HG02884 (cell line): Measurements from ENCODE around the gene GALNT10.

ENCODE experiments used
- ATAC-seq: cut with Tn5 transposase; IDR thresholded peaks from one replicate; pipeline ENCODE4 v1.9.1; 2021; ENCODE audit warnings: mild to moderate bottlenecking, moderate library complexity; ENCODE audit not compliant: unreplicated experiment

GALNT10 gene

GRCh38 chr5:154287136-154287535 lies 96.6 kb downstream of the GALNT10 start:
- ATAC-seq = no peak

- no peak for ATAC-seq
Measured at GRCh38 chr5:154288145-154288544, 97.6 kb downstream of the GALNT10 start.

DNA sequence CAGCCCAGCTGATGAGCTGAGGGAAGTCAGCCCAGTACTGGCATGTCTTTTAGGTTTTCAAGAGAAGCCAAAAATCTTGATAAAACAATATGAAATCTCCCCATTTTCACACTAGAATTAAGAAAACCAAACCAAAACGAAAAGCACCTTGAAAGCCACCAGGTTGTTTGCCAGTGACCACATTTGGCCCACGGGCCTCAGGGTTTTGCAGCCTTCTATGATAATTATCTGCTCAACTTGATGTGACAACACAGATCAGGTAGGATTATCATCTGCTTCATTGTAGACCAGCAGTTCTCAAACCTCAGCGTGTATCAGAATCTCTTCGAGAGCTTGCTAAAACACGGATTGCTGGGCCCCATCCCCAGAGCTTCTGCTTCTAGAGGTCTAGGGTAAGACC lies 101.4 kb downstream of the GALNT10 start:
- no peak for ATAC-seq

- no peak for ATAC-seq
Measured at GRCh38 chr5:154293219-154293618, 102.7 kb downstream of the GALNT10 start.

- ATAC-seq = no peak
Measured at GRCh38 chr5:154295551-154295950, 105.0 kb downstream of the GALNT10 start.

DNA sequence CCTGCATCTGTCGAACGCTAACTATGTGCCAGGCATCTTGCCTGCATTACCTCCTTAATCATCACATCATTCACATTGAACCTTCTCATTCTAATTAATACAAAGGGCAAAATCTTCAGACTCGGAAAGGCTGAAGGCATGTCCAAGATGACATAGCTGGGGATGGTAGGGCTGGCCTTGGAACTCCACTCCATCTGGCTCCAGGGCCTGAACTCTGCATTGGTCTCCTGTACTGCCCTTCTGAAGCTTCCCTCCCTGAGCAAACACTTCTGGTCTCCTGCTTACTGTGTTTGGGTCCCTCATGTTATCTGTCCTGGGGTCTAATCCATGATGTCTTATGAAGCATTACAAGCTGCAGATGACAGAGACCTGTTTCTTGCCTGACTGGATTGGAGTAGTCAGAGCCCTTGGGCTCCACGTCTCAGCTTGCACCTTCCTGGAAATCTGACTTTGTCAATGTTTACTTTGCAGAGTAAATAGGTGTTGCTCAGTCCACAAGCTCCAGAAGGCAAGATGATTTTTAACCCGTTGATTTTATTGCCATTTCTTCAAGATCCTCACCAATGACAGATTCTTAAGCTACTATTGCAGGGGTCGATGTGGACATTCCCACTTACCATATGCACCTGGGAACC lies 106.1 kb downstream of the GALNT10 start:
- no peak for ATAC-seq

- no peak for ATAC-seq
Measured at GRCh38 chr5:154298065-154298464, 107.5 kb downstream of the GALNT10 start.

DNA sequence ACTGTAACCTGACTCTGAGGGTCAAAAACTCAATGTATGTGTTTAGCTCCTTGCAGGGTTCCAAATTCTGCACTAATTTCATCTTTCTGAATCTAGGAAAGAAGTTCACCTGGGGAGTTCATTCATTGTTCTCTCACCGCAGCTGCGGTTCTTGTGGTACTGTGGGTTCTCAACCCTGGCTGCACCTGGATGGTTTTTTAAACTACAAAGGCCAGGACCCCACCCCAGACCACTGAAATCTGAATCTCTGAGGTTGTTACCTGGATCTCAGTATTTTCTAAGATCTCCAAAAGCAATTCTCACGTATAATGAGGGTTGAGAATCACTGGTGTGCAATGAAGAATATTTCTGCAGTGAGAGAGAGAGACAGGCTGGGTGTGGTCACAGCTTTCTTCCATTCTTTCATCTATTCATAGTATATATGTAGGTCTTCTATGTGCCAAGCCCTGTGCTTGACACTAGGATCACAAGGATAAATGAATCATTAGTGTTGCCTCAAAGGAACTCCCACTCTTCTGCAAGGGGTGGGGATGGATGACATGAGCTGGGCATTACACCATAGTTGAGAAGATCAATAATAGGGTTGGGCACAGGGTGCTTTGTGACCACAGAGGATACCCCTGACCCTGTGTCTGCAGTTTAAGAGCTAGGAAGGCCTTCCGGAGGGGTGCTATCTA lies 109.8 kb downstream of the GALNT10 start:
- ATAC-seq = no peak

- ATAC-seq = no peak
Measured at GRCh38 chr5:154301726-154302125, 111.2 kb downstream of the GALNT10 start.

DNA sequence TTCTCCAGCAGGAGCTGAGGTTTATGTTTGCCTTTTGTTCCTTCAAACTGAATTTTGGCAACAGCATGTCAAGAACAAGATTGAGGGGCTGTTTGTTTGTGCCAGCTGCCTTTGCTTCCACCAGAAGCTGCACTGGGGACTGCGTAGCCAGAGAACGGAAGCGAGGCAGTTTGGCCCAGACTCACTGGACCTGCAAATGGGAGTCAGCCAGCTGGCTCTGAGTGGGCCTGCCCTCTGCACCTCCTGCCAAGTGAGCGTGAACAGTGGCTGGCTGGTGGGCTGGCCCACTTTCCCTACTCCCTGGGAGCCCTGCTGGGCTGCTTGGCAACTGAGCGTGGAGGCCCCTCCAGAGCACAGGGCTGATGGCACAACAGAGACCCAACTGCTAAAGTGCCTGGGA lies 111.6 kb downstream of the GALNT10 start:
- no peak for ATAC-seq

DNA sequence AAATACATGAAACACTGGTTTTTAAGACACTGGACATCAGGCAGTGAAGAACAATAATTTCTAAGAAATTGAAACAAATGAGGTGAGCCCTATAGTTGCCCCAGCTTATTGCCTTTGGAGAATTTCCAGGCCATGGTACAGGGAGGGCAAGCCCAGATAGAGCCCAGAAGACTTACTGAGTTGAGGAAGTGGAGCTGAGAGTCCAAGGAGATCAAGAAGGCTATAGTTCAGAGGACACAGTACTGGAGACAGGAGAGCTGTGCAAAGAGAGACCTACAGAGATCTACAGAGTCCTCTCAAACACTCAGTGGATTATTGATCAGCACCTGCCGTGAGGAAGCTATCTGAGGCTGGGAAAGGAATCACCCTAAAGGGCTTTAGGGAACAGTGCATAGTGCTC lies 112.6 kb downstream of the GALNT10 start:
- ATAC-seq = no peak

GRCh38 chr5:154308443-154309370 lies 118.2 kb downstream of the GALNT10 start:
- ATAC-seq = no peak

DNA sequence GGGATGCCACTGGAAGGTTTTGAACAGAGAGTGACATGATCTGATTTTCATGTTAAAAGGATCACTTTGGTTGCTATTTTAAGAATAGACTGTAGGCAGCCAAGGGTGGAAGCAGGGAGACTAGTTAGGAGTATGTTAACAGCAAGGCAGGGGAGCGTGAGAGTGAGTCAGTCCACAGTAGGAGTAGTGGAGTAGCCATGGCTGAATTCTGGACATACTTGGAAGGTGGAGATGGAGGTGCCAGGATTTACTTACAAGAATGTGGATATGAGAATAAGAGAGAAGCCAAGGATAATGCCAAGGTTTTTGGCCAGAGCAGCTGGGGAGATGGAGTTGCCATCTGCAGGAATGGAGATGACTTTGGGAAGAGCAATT lies 118.8 kb downstream of the GALNT10 start:
- no peak for ATAC-seq

DNA sequence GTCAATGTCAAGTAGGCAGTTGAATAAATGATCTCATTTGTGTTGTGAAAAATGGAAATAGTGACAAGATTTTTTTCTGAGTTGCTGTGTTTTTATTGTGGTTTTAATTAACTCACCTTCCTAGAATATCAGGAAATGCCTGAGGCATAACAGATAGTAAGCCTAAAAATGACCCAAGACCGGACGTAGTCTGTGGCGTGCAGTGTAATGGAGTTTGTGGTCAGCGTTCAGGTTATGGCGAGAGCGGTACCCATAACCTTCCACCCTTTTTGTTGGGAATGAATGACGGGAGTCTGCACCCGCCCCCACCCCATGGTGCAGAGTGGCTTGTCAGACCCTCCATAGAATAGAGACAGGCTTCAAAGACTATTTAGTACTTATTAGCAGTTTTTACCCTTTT lies 119.3 kb downstream of the GALNT10 start:
- ATAC-seq = no peak

DNA sequence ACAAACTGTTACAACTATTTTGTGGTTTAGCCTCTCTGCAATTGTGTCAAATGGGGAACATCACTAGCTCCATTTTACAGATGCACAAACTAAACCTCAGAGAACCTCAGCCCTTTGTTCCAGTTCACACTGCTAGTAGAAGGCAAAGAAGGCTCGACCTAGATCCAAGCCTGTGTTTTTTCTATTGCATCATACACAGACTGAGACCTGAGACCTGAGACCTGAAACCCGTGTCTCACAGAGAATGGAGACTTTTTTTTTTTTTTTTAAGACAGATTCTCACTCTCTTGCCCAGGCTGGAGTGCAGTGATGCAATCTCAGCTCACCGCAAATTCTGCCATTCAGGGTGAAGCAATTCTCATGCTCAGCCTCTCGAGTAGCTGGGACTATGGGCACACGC lies 120.8 kb downstream of the GALNT10 start:
- ATAC-seq = no peak

DNA sequence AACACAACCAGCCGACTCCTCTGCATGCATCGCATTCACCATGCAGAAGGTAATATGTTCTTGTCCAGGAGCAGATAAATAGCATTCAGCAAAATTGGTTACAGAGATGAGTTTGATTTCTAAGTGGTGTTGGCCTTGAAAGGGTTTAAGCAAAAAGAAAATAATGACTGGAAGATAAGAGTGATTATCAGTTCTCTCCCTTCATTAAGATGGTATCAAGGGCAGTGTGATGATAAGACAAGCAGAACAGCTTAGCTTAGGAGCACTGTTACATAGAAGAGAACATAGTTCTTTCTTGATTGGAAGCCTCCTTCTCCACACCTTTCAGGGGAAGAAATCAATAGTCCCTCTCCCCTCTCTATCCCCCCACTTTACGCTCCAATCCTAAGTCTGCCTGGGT lies 121.5 kb downstream of the GALNT10 start:
- no peak for ATAC-seq

DNA sequence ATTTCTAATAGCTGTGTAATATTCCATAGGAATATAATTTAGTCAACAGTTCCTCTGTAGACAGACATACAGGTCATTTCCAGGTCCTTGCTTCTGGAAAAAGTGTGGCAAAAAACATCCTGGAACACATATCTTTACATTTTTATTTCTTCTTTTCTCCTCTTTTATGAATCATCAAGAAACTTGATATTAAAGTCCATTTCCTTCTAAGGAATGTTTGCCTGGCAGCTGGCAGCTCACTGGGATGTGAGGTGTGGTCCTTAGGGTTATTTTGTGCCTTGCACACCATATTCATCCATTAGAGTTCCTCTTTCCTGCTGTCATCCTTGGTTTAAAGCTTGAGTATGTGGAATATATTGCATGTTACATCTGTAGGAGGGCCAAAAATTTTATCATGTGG lies 122.0 kb downstream of the GALNT10 start:
- ATAC-seq = no peak

DNA sequence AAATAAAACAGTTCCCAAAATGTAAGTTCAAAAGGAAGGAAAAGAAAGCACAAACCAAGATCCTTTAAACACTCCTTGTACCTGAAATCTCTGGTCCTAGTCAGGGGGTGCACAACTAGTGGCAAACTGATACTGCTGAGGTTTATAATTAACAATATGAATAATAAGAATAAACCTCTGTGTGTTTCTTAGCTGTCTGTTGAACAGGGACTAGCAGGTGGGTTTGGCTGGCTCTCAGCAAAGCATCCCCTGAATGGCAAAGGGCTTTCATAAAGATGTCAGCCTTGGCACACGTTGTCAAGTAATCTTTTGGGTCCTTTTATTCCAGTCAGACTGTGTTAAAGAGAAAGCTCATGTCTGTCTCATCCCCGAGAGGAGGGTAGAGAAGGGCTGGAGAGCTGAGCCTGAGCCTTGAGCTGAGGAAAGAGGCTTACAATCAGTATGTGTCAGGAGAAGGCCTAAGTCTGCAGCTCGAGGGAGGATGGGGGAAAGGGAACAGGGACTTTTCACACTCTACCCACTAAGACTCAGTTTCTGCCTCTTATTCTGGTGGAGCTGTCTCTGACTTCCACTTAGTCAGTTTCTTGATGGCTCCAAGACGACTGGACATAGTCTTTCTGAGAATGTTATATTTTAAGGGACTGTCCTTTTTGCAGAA lies 123.0 kb downstream of the GALNT10 start:
- ATAC-seq = no peak

- no peak for ATAC-seq
Measured at GRCh38 chr5:154315196-154315595, 124.7 kb downstream of the GALNT10 start.

DNA sequence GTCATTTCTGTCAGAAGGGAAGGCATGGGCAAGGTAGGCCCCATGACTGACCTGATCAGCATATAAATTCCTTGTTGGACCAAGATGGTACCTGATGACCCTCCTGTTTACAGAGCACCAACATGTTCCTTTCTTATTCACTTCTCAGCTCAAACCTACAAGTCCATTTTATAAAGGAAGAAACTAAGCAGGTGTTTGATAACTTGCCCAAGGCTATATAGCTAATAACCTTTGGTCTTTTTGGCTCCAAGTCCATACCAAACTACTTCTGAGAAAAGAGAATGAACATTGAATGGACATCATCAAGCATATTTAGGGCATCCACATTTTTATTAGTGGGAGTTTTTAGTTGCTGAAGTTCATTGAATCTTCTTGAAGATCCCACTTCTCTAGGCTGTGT lies 125.2 kb downstream of the GALNT10 start:
- no peak for ATAC-seq

DNA sequence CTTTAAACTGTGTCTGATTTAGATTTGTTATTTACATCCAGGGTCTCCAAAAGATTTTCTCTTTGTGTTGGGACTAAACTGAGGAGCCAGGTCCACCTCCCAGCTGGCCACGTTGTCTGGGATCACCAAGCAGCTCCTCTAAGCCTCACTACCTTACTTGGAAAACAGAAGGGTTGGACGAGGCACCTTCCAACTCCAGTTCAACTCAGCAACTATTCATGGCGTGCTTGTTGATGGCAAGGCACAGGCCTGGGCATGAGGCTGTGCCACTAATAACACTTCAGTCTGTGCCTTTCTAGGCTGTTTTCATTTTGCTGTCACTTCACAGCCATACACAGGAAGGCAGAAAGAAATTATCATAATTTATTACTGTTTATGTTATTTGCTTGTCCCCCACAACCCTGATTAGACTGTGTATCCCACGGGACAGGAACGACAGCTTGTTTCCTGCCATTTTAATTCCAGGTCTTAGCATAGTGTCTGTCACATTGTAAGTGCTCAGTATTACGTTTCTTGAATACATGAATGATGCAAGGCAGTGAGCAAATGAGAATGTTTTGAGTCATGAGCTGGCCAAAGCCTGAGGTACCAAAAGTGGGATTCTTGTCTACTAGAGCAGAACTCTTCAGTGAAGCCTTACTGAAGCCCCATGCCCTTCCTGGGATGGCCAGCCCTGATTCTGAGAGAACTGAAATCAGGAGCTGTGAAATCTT lies 125.8 kb downstream of the GALNT10 start:
- no peak for ATAC-seq
